ENCODE measurements around the gene CHAF1A.

Gene CHAF1A

GRCh38 chr19:4437103-4437502 lies 34.7 kb downstream of the CHAF1A start:
- DNase-seq, result no peak

DNA sequence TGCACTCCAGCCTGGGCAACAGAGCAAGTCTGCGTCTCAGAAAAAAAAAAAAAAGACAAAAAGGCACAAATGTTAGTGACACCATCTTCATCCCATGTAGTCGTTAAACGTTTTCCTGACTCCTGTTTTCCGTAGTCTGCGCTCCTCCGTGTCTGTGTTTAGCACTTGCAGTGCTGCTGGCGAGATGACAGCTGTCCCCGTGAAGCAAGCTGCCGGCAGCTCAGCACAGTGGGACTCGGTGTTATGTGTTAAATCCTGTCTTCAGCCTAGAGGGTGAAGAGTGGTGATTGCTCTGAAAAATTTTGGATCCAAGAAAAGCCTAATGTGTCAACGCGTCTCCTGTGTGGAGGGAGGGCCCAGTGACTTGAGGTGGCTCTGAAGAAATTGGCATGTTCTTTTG lies 36.8 kb downstream of the CHAF1A start:
- peak in 1 of 51 donors; percentile 30 for DNase-seq

DNA sequence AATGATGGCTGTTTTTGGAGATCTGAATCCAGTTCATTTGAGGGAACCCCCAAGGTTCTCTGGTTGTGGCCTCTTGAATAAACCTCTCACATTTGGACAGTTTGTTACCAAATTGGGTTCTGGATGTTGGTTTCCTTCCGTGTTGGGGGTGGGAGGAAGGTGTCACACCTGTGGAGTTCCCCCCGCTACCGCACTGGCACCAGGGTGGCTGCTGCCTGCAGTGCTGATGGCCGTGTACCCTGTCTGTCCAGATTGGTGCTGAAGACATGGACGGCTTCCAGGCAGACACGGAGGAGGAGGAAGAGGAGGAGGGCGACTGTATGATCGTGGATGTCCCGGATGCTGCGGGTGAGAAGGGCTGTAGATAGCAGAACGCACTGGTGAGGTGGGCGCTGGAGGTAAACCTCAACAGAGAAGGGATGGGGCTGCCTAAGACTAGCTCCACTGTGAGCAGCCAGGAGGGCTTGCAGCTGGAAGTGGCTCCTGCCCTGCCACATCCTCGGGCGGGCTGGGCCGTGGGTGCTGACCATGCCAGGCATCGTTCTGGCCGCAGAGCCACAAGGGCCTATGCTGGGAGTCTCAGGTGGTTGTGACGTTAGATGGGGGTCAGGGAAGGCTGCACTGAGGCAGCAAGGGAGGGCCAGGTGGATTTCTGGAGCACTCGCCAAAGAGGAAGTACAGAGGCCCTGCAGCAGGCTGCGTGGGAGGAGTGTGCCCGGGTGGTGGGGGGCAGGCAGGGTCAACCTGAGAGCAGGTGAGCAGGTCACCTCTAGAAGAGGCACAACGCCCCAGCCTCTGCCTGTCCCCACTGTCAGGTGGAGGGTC lies 39.8 kb downstream of the CHAF1A start:
- DNase-seq, result no peak

DNA sequence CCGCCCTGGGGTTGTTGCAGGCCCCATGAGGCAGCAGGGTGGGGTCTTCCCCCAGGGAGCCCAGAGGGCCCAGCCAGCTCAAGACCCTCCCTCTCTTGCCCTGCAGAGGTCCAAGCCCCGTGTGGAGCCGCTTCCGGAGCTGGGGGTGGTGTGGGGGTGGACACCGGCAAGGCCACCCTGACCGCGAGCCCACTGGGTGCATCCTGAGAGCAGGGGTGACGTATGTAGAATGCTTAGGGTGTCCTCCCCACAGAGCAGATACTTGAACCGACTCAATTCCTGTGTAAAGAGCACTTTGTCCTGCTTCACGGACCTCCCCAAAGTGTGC lies 40.3 kb downstream of the CHAF1A start:
- DNase-seq, result no peak

DNA sequence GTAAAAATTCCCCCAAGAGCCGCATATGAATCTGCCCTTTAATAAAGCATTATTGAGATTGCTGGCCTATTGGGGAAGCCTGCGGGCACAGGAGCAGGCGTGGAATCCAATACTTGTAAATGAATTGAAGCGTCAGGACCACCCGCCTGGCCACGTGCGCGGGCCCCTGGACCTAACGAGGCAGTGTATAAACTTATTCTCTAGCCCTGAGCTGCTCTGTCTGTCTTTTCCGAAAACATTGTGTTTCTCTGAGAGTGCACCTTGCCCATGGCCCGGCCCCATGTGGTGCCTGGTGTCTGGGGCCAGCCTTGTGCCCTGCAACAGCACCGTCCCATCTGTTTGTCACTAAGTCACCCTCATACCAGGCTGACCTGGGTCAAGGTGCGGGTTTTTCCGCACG lies 40.7 kb downstream of the CHAF1A start:
- no peak for DNase-seq

DNA sequence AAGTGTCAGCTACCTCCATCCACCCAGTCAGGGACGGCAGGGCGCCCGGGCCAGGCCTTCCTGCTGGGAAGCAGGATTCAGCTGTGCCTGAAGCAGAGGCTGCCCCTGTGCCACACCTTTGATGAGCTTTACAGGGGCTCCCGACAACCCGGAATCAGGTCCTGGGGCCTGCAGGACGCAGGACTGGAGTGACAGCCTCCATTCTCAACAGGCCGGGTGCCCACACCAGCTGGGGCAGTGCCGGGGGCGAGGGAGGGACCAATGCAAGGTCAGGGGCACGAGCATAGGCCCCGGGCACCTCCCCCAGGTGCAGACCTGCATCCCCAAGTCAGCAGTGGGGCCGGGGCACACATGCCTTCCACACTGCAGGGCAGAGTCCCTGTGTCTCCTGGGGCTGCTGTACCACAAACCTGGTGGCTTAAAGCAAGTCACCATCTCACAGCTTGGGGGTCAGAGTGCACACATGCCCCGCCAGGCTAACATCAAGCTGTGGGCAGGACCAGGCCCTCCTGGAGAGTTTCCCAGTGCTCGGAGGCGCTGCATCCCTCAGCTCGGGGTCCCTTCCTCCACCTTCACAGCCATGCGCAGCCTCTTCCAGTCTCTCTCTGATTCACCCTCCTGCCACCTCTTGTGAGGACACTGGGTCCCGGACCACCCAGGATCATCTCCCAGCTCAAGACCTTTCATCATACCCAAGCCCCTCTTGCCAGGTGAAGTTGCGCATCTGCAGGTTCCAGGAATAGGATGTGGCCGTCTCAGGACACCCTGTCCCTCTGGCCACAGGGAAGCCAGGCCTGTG lies 41.7 kb downstream of the CHAF1A start:
- no peak for DNase-seq

DNA sequence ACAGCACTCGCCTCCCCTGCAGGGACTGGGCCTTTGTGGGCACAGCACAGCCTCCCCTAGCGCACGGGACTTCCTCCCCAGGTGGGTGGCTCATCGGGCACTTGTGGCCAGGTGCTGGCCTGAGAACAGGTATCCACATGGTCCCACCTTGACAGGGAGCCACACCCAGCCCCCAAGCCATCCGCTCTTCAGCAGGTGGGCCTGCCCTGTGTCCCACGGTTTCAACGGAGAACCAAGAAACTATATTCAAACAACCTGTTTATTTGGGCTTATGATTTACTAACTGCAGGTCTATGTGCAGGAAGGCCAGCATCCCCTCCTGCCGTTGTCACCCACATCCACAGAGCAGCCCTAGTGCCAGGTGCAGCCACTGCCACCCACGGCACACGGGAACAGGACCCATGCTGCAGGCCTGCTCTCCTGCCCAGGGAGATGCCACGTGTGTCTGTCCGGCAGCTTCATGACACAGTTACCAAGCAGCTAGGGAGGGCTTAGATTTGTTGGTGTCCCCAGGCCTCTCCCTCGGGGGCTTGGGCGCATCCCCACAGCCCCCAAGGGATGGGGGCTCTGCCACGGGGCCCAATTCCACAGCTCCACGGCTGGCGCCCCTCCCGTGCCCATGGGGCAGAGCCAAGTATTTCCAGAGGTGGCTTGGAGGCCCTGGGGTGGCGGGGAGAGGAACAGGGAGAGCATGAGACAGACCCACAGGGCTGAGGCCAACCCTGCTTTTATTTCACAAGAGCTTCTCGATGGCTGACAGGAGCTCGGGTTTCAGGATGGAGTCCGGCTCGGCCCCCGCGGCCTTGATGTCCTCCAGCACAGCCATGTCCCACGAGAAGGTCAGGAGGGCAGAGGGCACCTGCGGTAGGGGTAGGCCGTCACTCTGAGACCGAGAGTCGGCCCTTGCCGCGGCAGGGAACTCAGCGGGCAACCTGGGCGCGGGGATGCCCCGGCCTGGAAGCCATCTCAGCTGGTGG lies 42.6 kb downstream of the CHAF1A start:
- DNase-seq, result no peak

- DNase-seq, result no peak
Observed at GRCh38 chr19:4445963-4446703, 43.7 kb downstream of the CHAF1A start.

- DNase-seq, result no peak
Observed at GRCh38 chr19:4446704-4447200, 44.3 kb downstream of the CHAF1A start.

DNA sequence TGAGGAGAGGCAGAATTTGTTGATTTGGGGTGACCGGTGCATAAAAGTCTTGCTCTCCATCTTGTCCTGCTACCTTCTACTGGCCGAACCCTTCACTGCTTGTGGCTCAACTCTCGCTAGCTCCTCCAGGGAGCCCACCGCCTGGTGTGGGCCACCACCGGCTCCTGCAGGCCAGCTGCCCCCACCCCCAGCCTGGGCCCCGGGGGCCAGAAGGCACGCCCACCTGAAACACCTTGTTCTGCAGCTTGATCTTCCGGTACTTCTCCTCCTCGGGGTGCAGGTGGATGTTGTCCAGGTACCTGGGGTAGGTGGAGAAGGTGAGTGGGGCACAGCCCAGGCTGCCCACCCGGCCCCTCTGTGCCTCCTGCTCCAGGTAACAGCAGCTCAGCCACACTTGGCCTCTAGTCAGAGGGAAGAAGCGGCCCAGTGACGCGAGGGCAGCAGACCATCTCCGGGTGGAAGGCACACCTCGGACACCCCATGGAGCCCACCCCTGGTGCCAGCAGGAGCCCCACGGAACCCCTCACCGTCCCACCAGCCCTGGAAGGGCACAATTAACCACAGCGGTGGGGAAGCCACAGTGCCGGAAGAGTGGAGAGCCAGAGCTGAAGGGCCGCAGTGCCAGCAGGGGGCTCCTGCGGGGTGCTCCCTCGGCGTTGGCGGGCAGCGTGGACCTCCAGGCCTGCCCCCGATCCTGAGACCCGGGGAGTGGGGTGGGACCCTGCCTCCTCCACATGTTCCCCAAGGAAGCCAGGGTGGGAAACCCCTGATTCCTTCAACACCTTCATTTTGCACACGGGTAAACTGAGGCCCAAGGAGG lies 45.1 kb downstream of the CHAF1A start:
- no peak for DNase-seq

DNA sequence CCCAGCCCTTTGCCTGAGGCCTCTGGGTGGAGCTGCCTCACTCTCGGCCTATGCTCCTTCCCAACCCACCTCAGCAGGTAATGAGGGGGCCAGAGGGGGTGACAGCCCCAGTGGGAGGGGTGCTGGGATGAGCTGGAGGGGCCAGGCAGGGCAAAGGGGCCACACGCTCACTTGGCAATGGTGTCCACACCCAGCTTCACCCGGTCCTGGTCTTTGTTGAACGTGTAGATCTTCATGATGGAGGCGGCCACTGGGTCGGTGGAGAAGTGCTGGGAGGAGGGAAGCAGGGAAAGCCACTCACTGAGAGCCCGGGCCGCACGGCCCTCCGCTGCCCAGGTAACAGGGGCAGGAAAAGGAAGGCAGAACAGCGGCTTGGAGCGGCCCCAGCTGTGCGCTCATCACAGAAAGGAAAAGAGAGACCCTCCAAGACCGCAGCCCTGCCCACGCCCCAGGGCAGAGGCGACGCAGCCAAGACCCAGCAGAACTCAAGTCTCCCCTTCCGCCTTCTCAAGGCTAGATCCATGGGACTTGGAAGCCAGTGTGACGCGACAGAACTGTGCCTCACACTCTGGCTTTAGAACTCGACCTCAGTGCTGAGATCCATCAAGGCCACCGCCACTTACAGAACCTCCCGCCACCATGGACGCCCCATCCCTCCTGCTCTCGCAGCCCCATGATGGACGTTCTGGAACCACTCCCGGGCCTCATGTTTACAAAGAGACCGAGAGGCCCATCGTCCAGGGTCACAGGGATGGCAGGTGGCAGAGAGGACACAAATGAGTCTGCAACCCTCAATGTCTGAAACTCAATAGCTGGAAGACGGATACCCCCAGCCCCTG lies 45.9 kb downstream of the CHAF1A start:
- no peak for DNase-seq

GRCh38 chr19:4449022-4449638 lies 46.7 kb downstream of the CHAF1A start:
- DNase-seq, result peak in 46 of 51 donors; percentile 6 to 85 (median 63)

DNA sequence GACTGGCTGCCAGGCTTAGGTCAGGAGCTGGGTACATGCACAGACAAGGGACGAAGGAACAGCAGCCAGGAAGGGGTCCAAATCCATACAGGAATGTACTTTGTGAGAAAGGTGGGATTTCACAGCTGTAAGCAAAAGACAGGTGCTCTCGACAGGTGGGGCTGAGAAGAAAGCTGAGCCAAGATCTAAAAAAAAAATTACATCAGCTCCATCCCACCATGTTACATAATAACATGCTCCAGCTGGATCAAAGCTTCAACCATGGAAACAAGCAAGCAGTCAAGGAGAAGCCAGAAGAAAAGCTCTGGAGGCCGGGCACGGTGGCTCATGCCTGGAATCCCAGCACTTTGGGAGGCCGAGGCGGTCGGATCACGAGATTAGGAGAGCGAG lies 47.2 kb downstream of the CHAF1A start:
- DNase-seq, result peak in 1 of 51 donors; percentile 45

DNA sequence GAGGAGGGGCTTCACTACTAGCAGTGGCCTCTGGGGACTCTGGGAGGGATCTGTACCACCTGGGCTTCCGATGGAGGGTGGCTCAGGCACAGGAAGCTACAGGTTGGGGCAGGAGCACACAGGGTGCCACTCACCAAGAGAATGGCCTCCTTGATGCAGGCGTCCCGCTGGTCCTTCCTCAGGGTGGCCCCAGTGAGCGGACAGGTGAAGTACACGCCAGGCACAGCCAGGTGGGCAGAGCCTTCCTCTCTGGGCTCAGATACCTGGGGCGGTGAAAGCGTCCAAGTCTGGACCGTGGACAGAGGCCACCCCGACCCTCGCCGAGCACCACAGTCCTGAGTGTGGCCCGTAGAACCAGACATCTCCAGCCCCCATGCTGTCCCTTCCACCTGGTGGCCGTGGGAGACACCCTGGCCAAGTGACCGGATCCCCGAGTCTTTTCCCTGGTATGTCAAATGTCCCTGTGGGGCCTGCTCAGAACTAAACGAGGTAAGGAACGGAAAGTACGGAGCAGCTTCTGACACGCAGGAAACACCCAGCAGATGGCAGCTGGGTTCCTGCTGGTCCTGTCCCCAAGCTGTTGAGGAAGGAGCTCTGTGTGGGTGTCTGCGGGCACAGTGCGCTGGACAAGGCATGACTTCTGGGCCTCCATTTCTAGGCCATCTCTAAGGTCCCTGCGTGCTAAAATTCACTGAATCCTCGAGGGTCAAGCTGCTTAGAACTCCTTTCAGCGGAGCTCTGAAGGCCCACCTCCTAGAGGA lies 50.0 kb downstream of the CHAF1A start:
- no peak for DNase-seq

DNA sequence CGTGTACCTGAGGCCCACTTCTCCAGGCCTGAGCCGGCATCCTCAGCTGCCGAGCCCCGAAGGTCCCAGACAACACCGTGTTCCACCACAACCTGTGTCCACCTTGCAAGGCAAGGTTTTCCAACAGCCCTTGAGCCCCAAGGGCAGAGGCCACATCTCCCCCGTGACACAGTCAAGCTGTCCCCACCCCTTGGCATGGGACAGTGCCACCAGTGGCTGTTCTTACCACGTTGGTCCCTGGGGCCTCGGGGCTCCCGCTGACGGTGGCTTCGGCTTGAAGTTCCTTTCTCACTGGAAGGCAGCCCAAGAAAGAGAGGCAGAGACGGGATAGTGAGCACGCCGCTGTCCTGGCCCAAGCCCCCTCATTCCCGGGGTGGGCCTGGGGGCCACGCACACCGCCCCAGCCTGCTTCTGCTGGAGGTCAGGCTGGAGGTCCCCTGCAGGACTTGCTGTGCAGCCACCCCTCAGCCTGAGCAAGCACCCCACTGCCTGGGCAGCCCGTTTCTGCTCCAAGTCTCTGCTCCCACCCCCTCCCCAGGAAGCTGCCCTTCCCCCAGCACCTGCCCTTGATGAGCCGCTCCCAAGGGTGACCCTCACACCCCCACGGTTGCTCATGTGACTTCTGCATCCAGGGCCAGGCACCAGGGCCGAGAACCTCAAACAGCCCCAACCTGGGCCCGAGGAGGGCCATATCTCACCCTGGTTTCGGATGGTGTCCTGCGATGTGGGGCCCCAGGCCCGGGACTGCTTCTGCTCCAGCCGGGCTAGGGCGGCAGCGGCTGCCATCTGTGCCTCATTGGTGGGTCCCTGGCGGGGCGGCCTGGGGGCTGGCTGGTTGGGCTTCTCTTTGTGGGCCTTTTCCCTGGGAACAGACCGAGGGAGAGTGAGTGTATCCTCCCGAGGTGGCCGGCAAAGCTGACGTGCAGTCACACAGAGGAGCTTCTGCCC lies 51.1 kb downstream of the CHAF1A start:
- DNase-seq, result no peak

All from hypothalamus (tissue), 51 donors.